HG03342 (cell line): ENCODE measurements around the gene RARG.

Experiments
- ATAC-seq: cut with Tn5 transposase; IDR thresholded peaks from one replicate; pipeline ENCODE4 v1.9.1; 2021; ENCODE audit warnings: mild to moderate bottlenecking, moderate library complexity; ENCODE audit not compliant: unreplicated experiment

Gene RARG

DNA sequence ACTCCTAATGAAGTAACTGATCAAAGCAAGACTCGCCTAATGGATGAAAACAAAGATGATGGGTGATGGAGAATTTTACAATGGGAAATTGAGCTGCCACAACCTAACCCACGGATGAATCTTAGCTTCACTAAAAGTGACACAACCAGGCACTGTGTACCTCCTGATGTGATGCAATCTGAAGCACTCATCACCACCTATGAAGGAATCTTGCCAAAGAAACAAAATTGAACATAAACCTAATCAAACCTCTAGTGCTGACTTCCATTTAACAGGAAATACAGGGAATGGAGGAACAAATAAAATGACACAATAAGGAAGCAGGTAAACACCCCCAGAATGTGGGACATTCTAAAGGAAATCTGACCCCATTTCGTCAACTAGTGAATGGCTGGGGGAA, 13.3 kb upstream of the RARG start:
- ATAC-seq: no peak

DNA sequence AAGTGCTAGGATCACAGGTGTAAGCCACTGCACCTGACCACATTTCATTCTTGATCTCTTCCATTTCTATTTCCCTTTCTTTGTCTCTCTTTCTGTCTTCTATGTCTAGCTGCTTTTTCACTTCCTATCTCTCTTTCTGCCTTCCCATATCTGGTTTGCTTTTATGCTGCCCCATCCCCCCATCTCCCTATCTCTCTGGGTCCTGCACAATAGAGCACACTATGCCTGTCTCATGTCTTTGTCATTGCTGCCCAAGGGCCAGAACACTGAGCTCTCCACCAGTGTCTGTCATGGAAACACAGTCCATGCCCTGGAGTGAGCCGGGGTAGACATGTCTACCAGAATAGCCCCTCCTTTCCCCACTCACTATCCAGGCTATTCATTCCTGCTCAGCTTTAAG, 12.3 kb upstream of the RARG start:
- no peak for ATAC-seq

DNA sequence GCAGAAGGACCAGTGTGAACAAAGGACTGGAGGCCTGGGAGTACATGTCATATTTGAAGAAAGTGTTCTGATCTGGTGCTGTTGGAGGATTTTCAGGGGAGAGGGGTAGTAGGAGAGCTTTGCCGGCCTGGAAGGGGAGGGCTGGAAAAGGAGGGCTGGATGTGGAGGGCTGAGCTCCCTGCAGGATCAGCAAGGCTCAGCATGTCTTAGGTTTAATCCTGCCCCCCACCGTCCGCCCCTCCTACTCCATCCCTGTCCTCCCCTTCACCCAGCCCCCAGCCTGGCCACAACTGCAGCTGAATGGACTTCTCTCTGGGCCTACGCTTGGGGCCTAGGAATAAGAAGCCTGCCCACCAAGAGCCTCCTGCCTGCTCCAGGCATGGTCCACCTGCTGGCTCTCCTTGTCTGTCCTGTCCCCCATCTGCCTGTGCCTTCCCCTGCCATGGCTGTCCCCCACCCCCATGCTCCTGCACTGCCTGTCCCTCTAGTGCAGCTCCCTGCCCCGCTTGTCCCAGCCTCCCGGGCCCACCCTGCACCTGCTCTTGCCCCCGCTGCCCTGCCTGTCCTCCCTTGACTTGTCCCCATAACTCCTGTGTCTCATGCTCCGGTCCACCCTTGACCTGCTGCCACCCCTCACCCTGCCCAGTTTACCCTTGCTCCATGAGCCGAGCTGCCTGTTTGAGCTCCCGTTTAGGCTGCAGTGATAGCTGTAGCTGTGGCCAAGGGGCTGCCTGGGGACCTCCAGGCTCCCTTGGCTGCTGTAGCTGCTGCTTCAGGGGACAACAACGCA, 9.8 kb upstream of the RARG start:
- ATAC-seq: no peak

DNA sequence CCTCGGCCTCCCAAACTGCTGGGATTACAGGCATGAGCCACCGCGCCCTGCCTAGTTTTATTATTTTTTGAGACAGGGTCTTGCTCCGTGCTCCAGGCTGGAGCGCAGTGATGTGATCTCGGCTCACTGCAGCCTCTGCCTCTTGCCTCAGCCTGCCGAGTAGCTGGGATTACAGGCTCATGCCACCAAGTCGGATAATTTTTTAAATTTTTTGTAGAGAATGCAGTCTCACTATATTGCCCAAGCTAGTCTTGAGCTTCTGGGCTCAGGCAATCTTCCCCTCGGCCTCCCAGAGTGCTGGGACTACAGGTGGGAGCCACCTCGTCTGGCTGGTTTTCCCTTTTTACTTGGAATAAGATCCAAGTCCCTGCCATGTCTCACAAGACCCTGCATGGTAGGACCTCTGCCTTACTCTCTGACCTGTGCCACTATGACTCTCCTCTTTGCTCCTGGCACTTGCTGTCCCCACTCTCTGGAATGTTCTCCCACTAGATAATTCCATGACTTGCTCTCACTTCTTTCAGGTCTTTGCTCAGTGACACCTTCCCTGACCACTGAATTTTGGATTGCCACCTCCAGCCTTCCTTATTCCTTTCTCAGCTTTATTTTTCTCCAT, 7.7 kb upstream of the RARG start:
- ATAC-seq: no peak

GRCh38 chr12:53236443-53237111, 4.6 kb upstream of the RARG start:
- no peak for ATAC-seq

GRCh38 chr12:53235742-53236442, 3.9 kb upstream of the RARG start:
- no peak for ATAC-seq

GRCh38 chr12:53235164-53235563, 3.2 kb upstream of the RARG start:
- ATAC-seq: no peak

DNA sequence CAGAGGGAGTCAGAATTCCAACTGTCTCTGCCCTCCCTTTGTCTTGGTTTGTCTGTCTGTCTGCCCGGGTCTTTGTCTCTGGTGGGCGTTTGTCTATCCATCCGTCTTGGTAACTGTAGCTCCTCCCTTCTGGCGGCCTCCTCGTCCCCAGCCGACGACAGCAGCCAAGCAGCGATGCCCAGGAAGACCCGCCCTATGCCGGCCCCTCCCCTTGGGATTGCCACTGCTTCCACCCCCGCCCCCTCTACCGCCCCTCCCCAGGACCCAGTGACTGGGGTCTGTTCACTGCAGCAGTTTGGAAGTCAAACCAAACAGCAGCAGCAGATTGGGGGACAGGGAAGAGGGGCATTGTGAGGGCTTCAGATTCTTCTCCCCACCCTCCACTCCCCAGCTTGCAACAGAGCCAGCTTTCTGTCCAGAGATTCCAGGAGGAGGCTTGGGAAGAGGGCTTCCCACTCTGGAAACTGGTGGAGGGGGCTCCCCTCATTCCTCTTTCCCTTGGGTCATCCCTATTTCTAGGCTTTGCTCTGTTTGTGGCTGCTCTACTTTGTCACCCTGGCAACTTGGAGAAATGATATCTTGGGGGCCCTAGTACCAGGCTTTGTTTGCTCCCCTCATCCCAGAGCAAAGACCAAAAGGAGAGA, 2.4 kb upstream of the RARG start:
- no peak for ATAC-seq

DNA sequence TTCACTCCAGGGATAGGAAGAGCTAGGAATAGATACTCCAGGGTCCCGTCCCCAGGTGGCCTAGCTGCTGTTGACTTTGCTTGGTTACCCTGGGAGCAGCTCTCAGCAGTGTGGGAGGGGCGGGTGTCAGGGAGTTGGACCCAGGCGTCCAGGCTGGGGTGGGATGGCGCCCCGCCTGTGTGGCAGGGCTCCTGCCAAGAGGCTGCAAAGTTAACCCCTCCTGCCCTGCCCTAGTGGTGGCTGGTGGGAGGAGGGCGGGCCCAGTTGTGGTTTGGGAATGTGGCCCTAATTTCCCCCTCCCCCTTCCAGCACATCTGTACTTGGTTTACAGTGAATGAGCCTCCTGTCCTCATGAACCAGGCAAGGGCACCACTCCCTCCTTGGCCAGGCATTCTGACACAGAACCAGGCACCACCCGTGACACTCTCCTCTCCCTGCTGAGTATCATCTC, 1.7 kb upstream of the RARG start:
- no peak for ATAC-seq

GRCh38 chr12:53232646-53233461, 845 bp upstream of the RARG start:
- ATAC-seq: no peak

DNA sequence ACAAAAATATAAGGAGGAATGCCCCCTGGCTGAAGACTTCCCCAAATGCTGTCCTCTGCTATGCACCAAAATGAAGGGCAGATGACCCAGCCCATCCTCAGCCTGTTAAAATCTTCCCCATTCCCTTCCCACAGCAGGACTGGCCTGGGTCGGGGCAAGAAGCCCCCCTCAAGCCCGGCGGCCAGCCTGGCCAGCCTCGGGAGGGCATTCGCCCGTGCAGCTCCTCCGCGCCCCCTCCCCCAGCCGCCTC, 413 bp downstream of the RARG start:
- no peak for ATAC-seq

- ATAC-seq: no peak
Observed at GRCh38 chr12:53230108-53230845, 1.7 kb downstream of the RARG start.

GRCh38 chr12:53229454-53229853, 2.6 kb downstream of the RARG start:
- no peak for ATAC-seq

DNA sequence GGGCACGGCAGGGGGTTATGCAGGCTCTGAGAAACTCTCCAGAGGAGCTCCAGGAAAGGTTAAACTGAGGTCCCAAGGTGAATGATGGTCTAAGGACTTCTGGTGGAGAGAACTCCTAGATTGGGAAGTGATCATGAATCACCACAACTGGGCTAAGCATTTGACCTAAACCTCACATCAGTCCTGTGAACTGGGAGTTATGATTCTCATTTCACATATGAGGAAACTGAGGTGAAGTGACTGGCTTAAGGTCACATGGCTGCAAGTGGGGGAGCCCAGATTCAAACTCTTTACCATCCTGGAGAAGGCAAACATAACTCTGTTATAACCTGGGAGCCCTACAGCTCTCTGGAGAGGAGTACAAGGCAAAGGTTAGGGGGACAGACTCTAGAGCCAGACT, 4.2 kb downstream of the RARG start:
- no peak for ATAC-seq

DNA sequence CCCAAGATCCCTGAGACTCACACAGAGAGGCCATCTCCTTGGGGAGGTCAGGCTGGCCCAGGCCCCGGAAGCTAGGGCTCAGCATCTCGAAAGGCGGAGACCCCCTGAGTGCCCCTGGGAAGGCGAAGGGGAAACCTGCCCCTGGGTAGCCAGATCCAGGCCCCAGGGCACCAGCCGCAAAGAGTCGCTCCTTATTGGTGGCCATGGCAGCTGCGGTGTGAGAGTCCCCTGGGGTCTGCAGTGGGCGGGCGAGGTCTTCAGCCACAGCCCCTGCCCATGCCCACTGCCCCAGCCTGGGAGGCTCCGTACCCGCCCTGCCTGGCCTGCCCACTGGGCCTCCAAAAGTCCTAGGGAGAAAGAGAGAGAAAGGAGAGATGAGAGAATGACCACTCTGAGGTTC, 4.7 kb downstream of the RARG start:
- ATAC-seq: no peak

DNA sequence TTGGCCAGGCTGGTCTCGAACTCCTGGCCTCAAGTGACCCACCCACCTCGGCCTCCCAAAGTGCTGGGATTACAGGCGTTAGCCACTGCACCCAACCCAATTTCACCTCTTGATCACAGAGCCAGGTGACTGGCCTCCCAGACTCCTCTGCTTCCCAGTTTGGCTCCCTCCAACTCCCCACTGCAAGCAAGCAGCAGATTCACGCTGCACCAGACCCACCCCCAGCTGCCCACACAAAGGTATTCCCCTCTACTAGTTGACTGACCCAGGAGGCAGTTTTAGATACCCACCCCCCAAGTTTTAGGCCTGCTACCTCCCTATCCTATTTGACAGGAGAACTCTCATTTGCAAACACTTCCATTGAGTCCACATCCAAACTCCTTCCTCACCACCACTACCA, 5.2 kb downstream of the RARG start:
- no peak for ATAC-seq

- no peak for ATAC-seq
Observed at GRCh38 chr12:53225635-53226424, 6.2 kb downstream of the RARG start.

- no peak for ATAC-seq
Observed at GRCh38 chr12:53224897-53225634, 6.9 kb downstream of the RARG start.
